Neural progenitor cell (in vitro differentiated cells): ENCODE data around the gene DENND5A.

ENCODE experiments used
- EZH2 ChIP-seq: fragments of 200-600 bp; sonication (generic); IDR thresholded peaks from 2 replicates; pipeline ENCODE4 v1.6.1; 2017; ENCODE audit warnings: antibody characterized with exemption, mild to moderate bottlenecking, moderate library complexity
- EZH2phosphoT487 ChIP-seq: fragments of 200-600 bp; sonication (generic); IDR thresholded peaks from 2 replicates; pipeline ENCODE4 v1.6.1; 2017; ENCODE audit warnings: antibody characterized with exemption
- TF ChIP-seq, protein P1 (sequence below): fragments of 200-600 bp; sonication (generic); IDR thresholded peaks from 2 replicates; pipeline ENCODE4 v1.5.1; 2017; ENCODE audit warnings: antibody characterized with exemption, mild to moderate bottlenecking

DNA sequence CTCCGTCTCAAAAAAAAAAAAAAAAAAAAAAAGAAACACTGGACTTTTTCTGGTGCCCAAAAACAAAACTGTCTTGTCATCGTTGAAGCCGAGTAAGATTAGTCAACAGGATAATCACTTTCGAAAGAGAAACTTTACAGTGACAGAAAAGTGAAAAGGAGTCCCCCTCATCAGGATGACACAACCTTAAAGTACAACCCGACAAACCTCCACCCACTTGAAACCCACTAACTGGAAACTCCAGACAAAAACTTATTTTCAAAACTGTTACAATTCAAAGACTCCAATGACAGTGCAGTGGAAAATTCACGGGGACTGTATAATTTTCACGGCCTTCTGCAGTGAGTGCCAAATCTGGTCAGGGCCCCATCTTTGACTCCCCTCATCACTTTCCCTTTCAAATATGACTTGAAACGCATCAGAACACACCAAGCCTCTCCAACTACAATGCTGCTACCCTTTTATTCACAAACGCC is 1.3 kb downstream of the DENND5A start:
- TF ChIP-seq, protein P1, sequence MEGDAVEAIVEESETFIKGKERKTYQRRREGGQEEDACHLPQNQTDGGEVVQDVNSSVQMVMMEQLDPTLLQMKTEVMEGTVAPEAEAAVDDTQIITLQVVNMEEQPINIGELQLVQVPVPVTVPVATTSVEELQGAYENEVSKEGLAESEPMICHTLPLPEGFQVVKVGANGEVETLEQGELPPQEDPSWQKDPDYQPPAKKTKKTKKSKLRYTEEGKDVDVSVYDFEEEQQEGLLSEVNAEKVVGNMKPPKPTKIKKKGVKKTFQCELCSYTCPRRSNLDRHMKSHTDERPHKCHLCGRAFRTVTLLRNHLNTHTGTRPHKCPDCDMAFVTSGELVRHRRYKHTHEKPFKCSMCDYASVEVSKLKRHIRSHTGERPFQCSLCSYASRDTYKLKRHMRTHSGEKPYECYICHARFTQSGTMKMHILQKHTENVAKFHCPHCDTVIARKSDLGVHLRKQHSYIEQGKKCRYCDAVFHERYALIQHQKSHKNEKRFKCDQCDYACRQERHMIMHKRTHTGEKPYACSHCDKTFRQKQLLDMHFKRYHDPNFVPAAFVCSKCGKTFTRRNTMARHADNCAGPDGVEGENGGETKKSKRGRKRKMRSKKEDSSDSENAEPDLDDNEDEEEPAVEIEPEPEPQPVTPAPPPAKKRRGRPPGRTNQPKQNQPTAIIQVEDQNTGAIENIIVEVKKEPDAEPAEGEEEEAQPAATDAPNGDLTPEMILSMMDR, result no peak
- TF ChIP-seq EZH2 (no peak), EZH2phosphoT487 (no peak)
